ENCODE measurements around the gene SCD5. TPM values are rescaled to one million over a fixed set of nuclear protein-coding genes. Genes with fewer than 3 reads are reported as not detected.

The SCD5 gene
- total RNA-seq, 1 donor from 2014 or later: 36.6 TPM

DNA sequence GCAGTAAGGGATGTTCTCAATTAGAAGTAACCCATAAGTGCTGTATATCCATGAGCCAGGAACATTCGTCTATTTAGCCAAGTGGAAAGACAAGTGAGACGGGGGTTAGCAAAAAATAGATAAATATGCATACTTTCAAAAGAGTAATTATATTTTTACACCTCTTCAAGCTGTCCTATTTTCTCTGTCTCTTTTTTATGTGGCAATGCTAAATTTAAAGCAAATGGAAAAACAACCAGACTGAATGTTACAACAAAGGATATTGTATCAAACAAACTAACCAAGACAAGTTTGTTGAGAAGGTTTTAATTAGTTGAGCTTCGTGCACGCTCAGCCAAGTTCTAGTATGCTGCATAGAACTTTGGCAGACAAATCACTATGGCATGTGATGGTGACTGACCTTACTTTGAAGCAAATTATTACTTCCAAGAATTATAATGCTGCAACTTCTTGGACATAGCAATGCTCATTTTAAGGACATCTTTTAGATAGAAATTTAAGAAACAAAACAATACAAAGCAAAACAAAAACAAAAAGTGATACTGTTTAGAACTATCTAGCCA, 175.4 kb downstream of the SCD5 start:
- no peak for TF ChIP-seq CTCF (conservative IDR thresholded peaks at IDR 0.05)
- no peaks in the 10 kb centered on the region for H3K9me3 Mint-ChIP-seq
- H3K36me3 Mint-ChIP-seq: peaks cover 4% of the 10 kb centered on the region
- H3K4me3 Mint-ChIP-seq: no peak overlapping the region
- peaks cover 12% of the 10 kb centered on the region for H3K27me3 Mint-ChIP-seq
- DNase-seq (ENCODE audit: extremely low spot score, unreplicated experiment): no peak
- peaks cover 16% of the 10 kb centered on the region for H3K4me1 Mint-ChIP-seq (ENCODE audit: unreplicated experiment)
- H3K27ac Mint-ChIP-seq: no peak overlapping the region

DNA sequence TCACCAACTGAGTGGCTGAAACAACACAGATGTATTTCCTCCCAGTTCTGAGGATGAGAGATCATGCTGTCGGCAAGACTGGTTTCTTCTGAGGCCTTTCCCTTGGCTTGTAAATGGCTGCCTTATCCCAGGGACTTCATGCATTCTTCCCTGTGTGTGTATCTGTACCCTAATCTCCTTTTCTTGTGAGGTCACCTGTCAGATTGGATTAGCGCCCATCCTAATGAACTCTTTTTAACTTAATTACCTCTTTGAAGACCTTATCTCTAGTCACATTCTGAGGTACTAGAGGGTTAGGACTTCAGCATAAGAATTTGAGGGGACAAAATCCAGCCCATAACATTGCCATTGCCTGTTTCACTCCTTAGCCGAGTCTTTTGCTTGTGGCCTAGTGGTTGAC, 177.3 kb downstream of the SCD5 start:
- no peak for DNase-seq (ENCODE audit: extremely low spot score, unreplicated experiment)
- Mint-ChIP-seq H3K27ac (no peak overlapping the region), H3K9me3 (no peaks in the 10 kb centered on the region), H3K27me3 (peaks cover 8% of the 10 kb centered on the region), H3K36me3 (no peaks in the 10 kb centered on the region), H3K4me3 (no peak overlapping the region), H3K4me1 (ENCODE audit: unreplicated experiment) (peaks cover 16% of the 10 kb centered on the region)
- TF ChIP-seq CTCF (conservative IDR thresholded peaks at IDR 0.05): no peak

DNA sequence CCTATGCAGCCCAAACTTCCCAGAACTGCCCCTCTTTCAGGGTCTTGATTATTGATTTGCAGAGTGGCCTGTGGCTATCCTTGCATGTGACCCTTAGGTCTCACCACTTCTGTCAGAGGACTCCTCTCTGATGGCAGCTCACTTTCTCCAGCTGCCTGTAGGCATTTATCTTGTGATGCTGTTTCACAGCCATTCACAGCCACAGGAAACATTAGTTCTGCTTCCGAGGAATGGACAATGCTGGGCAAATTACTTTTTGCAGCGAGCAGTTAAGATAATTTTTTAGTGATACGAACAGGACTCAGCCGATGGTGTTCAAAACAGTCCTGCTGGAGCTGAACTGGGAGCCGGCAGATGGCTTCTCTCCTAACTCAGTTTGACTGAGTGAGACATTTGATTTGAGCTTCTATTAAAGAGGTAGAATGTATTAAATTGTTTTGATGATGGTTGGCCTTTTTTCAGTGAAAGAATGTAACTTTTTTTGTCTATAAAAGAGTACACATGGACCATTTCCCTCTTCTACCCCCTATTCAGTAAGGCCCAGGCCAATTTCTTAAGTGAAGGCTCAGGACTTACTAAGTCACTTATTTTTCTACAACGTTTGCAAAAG, 178.4 kb downstream of the SCD5 start:
- H3K4me1 Mint-ChIP-seq (ENCODE audit: unreplicated experiment): peaks cover 16% of the 10 kb centered on the region
- no peak overlapping the region for H3K4me3 Mint-ChIP-seq
- TF ChIP-seq CTCF (conservative IDR thresholded peaks at IDR 0.05): no peak
- peaks cover 8% of the 10 kb centered on the region for H3K27me3 Mint-ChIP-seq
- no peaks in the 10 kb centered on the region for H3K9me3 Mint-ChIP-seq
- no peaks in the 10 kb centered on the region for H3K36me3 Mint-ChIP-seq
- no peak overlapping the region for H3K27ac Mint-ChIP-seq
- DNase-seq (ENCODE audit: extremely low spot score, unreplicated experiment): no peak

DNA sequence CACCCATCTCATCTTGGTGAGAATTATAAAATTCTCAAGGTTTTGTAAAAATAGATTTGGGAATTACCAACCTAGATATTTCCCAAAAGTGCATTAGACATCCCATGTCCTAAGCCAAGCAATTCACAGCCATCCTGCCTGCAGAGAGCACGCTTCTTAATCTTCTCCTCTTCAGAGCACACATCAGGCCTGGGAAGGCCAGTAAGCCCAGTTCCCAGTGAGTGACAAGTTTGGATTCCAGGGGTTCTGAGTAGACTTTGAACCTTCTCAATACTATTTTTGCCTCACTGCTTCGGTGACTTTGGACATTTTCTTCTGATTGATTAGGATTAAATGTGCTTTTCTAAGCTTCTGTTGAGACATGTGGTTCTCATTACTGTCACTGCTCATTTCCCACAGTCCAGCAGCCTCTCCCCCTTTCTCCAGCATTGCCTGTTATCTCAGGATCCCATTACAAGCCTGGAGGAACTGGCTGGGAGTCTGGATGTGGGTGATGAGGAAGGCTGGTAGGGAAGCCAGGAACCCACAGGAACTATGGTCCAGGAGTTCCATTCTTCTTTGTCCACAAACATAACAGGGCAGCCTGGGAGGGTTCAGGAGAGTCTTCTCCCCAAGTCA, 180.4 kb downstream of the SCD5 start:
- Mint-ChIP-seq H3K4me1 (ENCODE audit: unreplicated experiment) (peaks cover 14% of the 10 kb centered on the region), H3K36me3 (no peaks in the 10 kb centered on the region), H3K27ac (no peak overlapping the region), H3K27me3 (peaks cover 16% of the 10 kb centered on the region), H3K9me3 (no peaks in the 10 kb centered on the region), H3K4me3 (no peak overlapping the region)
- no peak for DNase-seq (ENCODE audit: extremely low spot score, unreplicated experiment)
- TF ChIP-seq CTCF (conservative IDR thresholded peaks at IDR 0.05): no peak

- Mint-ChIP-seq H3K9me3 (no peaks in the 10 kb centered on the region), H3K4me1 (ENCODE audit: unreplicated experiment) (peaks cover 7% of the 10 kb centered on the region), H3K27ac (no peak overlapping the region), H3K27me3 (peaks cover 22% of the 10 kb centered on the region), H3K4me3 (no peak overlapping the region), H3K36me3 (no peaks in the 10 kb centered on the region)
- DNase-seq (ENCODE audit: extremely low spot score, unreplicated experiment): no peak
- TF ChIP-seq CTCF (conservative IDR thresholded peaks at IDR 0.05): no peak
Measured at GRCh38 chr4:82614838-82615449, 183.7 kb downstream of the SCD5 start.

All from type B pancreatic cell (in vitro differentiated cells).